ENCODE measurements around the gene SYCE3.

Gene SYCE3

DNA sequence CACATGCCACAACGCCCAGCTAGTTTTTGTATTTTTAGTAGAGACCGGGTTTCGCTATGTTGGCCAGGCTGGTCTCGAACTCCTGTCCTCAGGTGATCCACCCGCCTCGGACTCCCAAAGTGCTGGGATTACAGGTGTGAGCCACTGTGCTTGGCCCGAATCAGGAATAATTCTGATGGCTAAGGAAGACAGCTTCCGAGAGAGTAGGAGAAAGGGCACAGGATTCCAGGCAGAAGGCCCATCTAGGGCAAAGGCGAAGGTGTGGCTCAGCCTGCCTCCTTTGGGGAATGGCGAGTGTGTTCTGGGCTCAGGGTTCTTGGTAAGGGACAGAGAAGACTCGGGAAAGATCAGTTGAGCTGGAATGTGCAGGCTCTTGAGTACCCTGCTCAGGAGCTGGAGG, 1.6 kb upstream of the SYCE3 start:
- TF ChIP-seq EZH2phosphoT487 (IDR thresholded peaks at IDR 0.05; ENCODE audit: low read depth), result no peak
- TF ChIP-seq, protein P1, sequence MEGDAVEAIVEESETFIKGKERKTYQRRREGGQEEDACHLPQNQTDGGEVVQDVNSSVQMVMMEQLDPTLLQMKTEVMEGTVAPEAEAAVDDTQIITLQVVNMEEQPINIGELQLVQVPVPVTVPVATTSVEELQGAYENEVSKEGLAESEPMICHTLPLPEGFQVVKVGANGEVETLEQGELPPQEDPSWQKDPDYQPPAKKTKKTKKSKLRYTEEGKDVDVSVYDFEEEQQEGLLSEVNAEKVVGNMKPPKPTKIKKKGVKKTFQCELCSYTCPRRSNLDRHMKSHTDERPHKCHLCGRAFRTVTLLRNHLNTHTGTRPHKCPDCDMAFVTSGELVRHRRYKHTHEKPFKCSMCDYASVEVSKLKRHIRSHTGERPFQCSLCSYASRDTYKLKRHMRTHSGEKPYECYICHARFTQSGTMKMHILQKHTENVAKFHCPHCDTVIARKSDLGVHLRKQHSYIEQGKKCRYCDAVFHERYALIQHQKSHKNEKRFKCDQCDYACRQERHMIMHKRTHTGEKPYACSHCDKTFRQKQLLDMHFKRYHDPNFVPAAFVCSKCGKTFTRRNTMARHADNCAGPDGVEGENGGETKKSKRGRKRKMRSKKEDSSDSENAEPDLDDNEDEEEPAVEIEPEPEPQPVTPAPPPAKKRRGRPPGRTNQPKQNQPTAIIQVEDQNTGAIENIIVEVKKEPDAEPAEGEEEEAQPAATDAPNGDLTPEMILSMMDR (IDR thresholded peaks at IDR 0.05; ENCODE audit: low read depth, low read length), result no peak

DNA sequence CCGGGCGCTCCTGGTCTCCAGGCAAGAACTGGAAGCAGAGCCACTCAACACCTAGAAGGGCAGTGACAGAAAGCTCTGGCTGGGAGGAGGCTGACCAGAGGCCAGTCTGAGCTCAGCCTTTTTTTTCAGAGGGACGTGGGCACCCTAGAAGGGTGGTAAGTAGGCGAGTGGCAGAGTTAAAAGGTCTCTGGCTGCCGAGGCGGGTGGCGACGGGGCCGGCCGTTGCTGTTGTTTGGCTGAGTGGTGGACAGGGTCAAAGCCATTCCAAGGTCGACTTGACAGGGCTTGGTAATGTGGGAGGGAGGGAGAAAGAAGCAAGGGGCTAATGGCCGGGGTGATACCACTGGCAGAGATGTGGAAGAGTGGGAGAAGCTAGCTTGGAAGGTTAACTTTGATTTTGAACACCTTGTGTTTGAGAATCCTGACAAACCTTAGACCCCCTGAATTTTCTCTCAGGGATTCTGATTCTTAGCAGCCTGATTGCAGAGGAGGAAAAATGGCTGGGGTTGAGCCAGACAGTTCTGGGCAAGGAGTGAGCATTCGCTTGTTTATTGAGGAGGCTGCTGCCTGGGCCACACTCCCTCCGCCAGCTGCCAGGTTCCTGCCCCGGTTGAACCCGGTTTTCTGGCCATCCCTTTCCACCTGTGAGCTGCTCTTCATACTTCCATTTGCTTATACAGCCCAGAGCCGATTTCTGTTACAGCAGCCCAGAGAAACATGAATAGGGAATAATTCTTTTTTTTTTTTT, 868 bp upstream of the SYCE3 start:
- Histone ChIP-seq H3K79me2 (ENCODE audit: low read length) (no peaks in the 10 kb centered on the region), H3K27ac (ENCODE audit: low read length) (no peak overlapping the region), H3K4me2 (ENCODE audit: low read length) (peak overlapping the region; percentile 79), H3K4me1 (ENCODE audit: low read length) (no peaks in the 10 kb centered on the region), H3K9me3 (ENCODE audit: insufficient read depth, low read length) (no peaks in the 10 kb centered on the region), H3K36me3 (replicated peaks; ENCODE audit: low read depth, low read length) (peaks cover 2% of the 10 kb centered on the region), H3K27me3 (ENCODE audit: low read depth, low read length) (no peaks in the 10 kb centered on the region), H2AFZ (ENCODE audit: low read depth, low read length) (no peak overlapping the region), H3K9ac (ENCODE audit: low read length) (peak overlapping the region; percentile 61), H3K4me3 (ENCODE audit: low read length) (peak overlapping the region; percentile 87), H4K20me1 (ENCODE audit: insufficient read depth, low read length) (no peaks in the 10 kb centered on the region)
- TF ChIP-seq, protein P1 (IDR thresholded peaks at IDR 0.05; ENCODE audit: low read depth, low read length), result no peak
- TF ChIP-seq EZH2phosphoT487 (IDR thresholded peaks at IDR 0.05; ENCODE audit: low read depth), result no peak

More for the DNA sequence above, 1.6 kb upstream of the SYCE3 start:
- H4K20me1 ChIP-seq (ENCODE audit: insufficient read depth, low read length), result no peaks in the 10 kb centered on the region
- no peak overlapping the region for H3K4me3 ChIP-seq (ENCODE audit: low read length)
- H3K4me1 ChIP-seq (ENCODE audit: low read length), result no peaks in the 10 kb centered on the region
- no peaks in the 10 kb centered on the region for H3K27me3 ChIP-seq (ENCODE audit: low read depth, low read length)
- H3K9me3 ChIP-seq (ENCODE audit: insufficient read depth, low read length), result no peaks in the 10 kb centered on the region
- no peak overlapping the region for H2AFZ ChIP-seq (ENCODE audit: low read depth, low read length)
- H3K4me2 ChIP-seq (ENCODE audit: low read length), result no peak overlapping the region
- no peaks in the 10 kb centered on the region for H3K79me2 ChIP-seq (ENCODE audit: low read length)
- peaks cover 2% of the 10 kb centered on the region for H3K36me3 ChIP-seq (replicated peaks; ENCODE audit: low read depth, low read length)
- H3K9ac ChIP-seq (ENCODE audit: low read length), result no peak overlapping the region
- H3K27ac ChIP-seq (ENCODE audit: low read length), result no peak overlapping the region

DNA sequence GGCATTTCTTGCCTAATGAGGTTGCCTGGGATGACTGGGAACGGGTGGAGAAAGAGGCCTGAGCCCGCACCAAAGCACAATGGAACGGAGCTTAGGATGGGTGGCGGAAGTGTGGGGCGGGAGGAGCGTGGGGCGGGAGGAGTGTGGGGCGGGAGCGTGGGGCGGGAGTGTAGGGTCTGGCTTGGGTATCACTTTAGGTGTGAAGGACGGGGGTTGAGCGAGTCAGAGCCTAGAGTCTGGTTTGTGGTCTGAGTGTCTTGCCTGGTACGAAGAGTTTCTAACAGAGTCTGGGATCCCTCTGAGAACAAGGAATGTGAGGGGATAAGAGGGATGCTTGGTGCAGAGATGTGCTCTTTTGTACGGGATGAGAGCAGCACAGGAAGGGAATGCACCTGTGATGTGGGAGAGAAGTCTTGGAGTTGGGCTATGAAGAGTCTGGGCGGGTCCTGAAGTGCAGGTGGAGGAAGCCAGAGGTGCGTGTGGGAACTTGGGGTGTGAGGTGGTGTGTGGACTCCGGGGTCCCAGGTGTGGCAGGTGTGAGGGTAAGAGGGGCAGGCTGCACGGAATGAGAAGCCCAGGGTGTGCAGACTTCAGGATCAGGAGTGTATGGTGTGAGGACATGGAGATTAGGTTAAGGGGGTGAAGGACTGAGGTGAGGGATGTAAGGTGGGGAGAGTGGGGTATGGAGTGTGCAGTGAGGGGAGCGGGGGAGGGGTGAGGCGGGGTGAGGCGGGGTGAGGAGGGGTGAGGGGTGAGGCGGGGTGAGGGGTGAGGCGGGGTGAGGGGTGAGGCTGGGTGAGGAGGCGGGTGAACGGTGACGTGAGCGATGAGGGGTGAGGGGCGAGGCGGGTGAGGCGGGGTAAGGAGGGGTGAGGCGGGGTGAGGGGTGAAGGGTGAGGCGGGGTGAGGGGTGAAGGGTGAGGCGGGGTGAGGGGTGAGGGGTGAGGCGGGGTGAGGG, 1.0 kb downstream of the SYCE3 start:
- no peaks in the 10 kb centered on the region for H3K79me2 ChIP-seq (ENCODE audit: low read length)
- no peak overlapping the region for H3K4me3 ChIP-seq (ENCODE audit: low read length)
- no peak overlapping the region for H3K4me2 ChIP-seq (ENCODE audit: low read length)
- no peak overlapping the region for H3K9ac ChIP-seq (ENCODE audit: low read length)
- no peaks in the 10 kb centered on the region for H3K27me3 ChIP-seq (ENCODE audit: low read depth, low read length)
- no peaks in the 10 kb centered on the region for H3K4me1 ChIP-seq (ENCODE audit: low read length)
- H4K20me1 ChIP-seq (ENCODE audit: insufficient read depth, low read length), result no peaks in the 10 kb centered on the region
- H3K36me3 ChIP-seq (replicated peaks; ENCODE audit: low read depth, low read length), result no peaks in the 10 kb centered on the region
- no peak overlapping the region for H2AFZ ChIP-seq (ENCODE audit: low read depth, low read length)
- TF ChIP-seq EZH2phosphoT487 (IDR thresholded peaks at IDR 0.05; ENCODE audit: low read depth), result no peak
- TF ChIP-seq, protein P1 (IDR thresholded peaks at IDR 0.05; ENCODE audit: low read depth, low read length), result no peak
- no peak overlapping the region for H3K27ac ChIP-seq (ENCODE audit: low read length)
- H3K9me3 ChIP-seq (ENCODE audit: insufficient read depth, low read length), result no peaks in the 10 kb centered on the region

DNA sequence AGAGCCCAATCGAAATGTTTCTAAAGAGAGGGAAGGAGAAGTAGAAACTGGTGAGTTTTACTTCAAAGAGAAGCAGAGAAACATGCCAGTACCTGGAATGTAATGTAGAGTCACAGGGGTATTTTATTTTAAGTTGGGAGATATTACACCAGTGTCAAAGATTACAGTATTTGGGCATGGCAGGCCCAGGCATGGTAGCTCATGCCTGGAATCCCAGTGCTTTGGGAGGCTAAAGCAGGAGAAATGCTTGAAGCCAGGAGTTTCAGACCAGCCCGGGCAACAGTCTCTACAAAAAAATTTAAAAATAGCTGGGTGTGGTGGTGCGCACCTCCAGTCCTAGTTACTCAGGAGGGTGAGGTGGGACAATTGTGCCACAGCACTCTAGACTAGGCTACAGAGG, 2.7 kb downstream of the SYCE3 start:
- no peak overlapping the region for H2AFZ ChIP-seq (ENCODE audit: low read depth, low read length)
- H3K4me1 ChIP-seq (ENCODE audit: low read length), result no peaks in the 10 kb centered on the region
- H3K36me3 ChIP-seq (replicated peaks; ENCODE audit: low read depth, low read length), result no peaks in the 10 kb centered on the region
- H3K27me3 ChIP-seq (ENCODE audit: low read depth, low read length), result no peaks in the 10 kb centered on the region
- no peaks in the 10 kb centered on the region for H4K20me1 ChIP-seq (ENCODE audit: insufficient read depth, low read length)
- no peaks in the 10 kb centered on the region for H3K9me3 ChIP-seq (ENCODE audit: insufficient read depth, low read length)
- H3K27ac ChIP-seq (ENCODE audit: low read length), result no peak overlapping the region
- H3K4me2 ChIP-seq (ENCODE audit: low read length), result no peak overlapping the region
- no peaks in the 10 kb centered on the region for H3K79me2 ChIP-seq (ENCODE audit: low read length)
- H3K9ac ChIP-seq (ENCODE audit: low read length), result no peak overlapping the region
- TF ChIP-seq, protein P1 (IDR thresholded peaks at IDR 0.05; ENCODE audit: low read depth, low read length), result no peak
- no peak for TF ChIP-seq EZH2phosphoT487 (IDR thresholded peaks at IDR 0.05; ENCODE audit: low read depth)
- H3K4me3 ChIP-seq (ENCODE audit: low read length), result no peak overlapping the region

All from OCI-LY3 (cell line).